ENCODE data around the gene MT1B.
"Not testable (repeated sequence)": the region's sequence is repeated elsewhere in the genome, so short reads cannot be mapped to it uniquely, and the experiment has no call there.

Gene MT1B

GRCh38 chr16:56621665-56622445 lies 29.8 kb upstream of the MT1B start:
- not testable (repeated sequence) for DNase-seq

GRCh38 chr16:56623184-56623583 lies 28.5 kb upstream of the MT1B start:
- DNase-seq = not testable (repeated sequence)

- DNase-seq = no peak
Observed at GRCh38 chr16:56623637-56624036, 28.0 kb upstream of the MT1B start.

GRCh38 chr16:56625140-56625942 lies 26.3 kb upstream of the MT1B start, which contains the start of gene MT1E:
Gene MT1E (plus strand): TSS chr16:56625781. CDS start chr16:56625852, 71 bp downstream.
- peak; percentile 77 for DNase-seq

GRCh38 chr16:56625943-56626654 lies 25.6 kb upstream of the MT1B start:
- DNase-seq = no peak

GRCh38 chr16:56626685-56627084 lies 25.0 kb upstream of the MT1B start:
- DNase-seq = no peak

- no peak for DNase-seq
Observed at GRCh38 chr16:56628486-56629350, 23.0 kb upstream of the MT1B start.

- DNase-seq = no peak
Observed at GRCh38 chr16:56629531-56629930, 22.2 kb upstream of the MT1B start.

- no peak for DNase-seq
Observed at GRCh38 chr16:56630134-56630533, 21.6 kb upstream of the MT1B start.

- DNase-seq = no peak
Observed at GRCh38 chr16:56631197-56631596, 20.5 kb upstream of the MT1B start.

GRCh38 chr16:56631832-56632155 lies 19.9 kb upstream of the MT1B start:
- no peak for DNase-seq

- peak; percentile 67 for DNase-seq
Observed at GRCh38 chr16:56632156-56632847, 19.4 kb upstream of the MT1B start, which contains the start of gene MT1M. Gene MT1M (plus strand): TSS chr16:56632659. CDS start chr16:56632732, 73 bp downstream.

- DNase-seq = no peak
Observed at GRCh38 chr16:56632848-56633365, 18.8 kb upstream of the MT1B start.

- DNase-seq = no peak
Observed at GRCh38 chr16:56633535-56633934, 18.2 kb upstream of the MT1B start.

GRCh38 chr16:56634715-56635440 lies 16.8 kb upstream of the MT1B start:
- DNase-seq = peak; percentile 47

GRCh38 chr16:56635441-56635967 lies 16.2 kb upstream of the MT1B start:
- DNase-seq = peak; percentile 51

- no peak for DNase-seq
Observed at GRCh38 chr16:56636616-56637413, 14.9 kb upstream of the MT1B start.

GRCh38 chr16:56637814-56638750 lies 13.6 kb upstream of the MT1B start, which contains the start of gene MT1A:
Gene MT1A (plus strand): TSS chr16:56638666. CDS start chr16:56638739, 73 bp downstream.
- DNase-seq = peak; percentile 64

Measured in retina (tissue), 1 donor.